Measurements from ENCODE around the gene MLN. TPM values are rescaled to one million over a fixed set of nuclear protein-coding genes. Genes with fewer than 3 reads are reported as not detected.

The MLN gene
- total RNA-seq, 1 experiment from 2014 or later = not detected

- TF ChIP-seq, protein P1, sequence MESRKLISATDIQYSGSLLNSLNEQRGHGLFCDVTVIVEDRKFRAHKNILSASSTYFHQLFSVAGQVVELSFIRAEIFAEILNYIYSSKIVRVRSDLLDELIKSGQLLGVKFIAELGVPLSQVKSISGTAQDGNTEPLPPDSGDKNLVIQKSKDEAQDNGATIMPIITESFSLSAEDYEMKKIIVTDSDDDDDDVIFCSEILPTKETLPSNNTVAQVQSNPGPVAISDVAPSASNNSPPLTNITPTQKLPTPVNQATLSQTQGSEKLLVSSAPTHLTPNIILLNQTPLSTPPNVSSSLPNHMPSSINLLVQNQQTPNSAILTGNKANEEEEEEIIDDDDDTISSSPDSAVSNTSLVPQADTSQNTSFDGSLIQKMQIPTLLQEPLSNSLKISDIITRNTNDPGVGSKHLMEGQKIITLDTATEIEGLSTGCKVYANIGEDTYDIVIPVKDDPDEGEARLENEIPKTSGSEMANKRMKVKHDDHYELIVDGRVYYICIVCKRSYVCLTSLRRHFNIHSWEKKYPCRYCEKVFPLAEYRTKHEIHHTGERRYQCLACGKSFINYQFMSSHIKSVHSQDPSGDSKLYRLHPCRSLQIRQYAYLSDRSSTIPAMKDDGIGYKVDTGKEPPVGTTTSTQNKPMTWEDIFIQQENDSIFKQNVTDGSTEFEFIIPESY (IDR thresholded peaks at IDR 0.05; ENCODE audit: extremely low read depth, insufficient replicate concordance, low read length) = no peak
- TF ChIP-seq SRF (IDR thresholded peaks at IDR 0.05; ENCODE audit: low read depth) (no peak), ZFX (IDR thresholded peaks at IDR 0.05) (no peak), ZNF274 (IDR thresholded peaks at IDR 0.05; ENCODE audit: low read depth, low read length) (no peak), CEBPB (IDR thresholded peaks at IDR 0.05; ENCODE audit: low read depth) (no peak)
- TF ChIP-seq, protein P2, sequence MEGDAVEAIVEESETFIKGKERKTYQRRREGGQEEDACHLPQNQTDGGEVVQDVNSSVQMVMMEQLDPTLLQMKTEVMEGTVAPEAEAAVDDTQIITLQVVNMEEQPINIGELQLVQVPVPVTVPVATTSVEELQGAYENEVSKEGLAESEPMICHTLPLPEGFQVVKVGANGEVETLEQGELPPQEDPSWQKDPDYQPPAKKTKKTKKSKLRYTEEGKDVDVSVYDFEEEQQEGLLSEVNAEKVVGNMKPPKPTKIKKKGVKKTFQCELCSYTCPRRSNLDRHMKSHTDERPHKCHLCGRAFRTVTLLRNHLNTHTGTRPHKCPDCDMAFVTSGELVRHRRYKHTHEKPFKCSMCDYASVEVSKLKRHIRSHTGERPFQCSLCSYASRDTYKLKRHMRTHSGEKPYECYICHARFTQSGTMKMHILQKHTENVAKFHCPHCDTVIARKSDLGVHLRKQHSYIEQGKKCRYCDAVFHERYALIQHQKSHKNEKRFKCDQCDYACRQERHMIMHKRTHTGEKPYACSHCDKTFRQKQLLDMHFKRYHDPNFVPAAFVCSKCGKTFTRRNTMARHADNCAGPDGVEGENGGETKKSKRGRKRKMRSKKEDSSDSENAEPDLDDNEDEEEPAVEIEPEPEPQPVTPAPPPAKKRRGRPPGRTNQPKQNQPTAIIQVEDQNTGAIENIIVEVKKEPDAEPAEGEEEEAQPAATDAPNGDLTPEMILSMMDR (IDR thresholded peaks at IDR 0.05 in 2 of 3, conservative IDR thresholded peaks at IDR 0.05 in 1 of 3; ENCODE audit: borderline replicate concordance in 1 of 3, insufficient read depth in 1 of 3, low read depth in 2 of 3, low read length in 2 of 3) = no peak
Measured at GRCh38 chr6:33850296-33850695, 46.5 kb upstream of the MLN start (continued).

GRCh38 chr6:33849500-33850075 lies 45.8 kb upstream of the MLN start:
- Histone ChIP-seq H3K4me2 (ENCODE audit: low read length) (no peak overlapping the region), H3K27me3 (ENCODE audit: insufficient read depth, low read length) (no peaks in the 10 kb centered on the region), H3K36me3 (ENCODE audit: control insufficient read depth in 1 of 2, insufficient read depth in 2 of 2, low read length in 2 of 2) (no peaks in the 10 kb centered on the region), H2AFZ (ENCODE audit: low read depth, low read length, poor library complexity, severe bottlenecking) (no peak overlapping the region), H3K9me3 (ENCODE audit: control insufficient read depth in 1 of 2, insufficient read depth in 1 of 2, low read depth in 1 of 2, low read length in 2 of 2) (no peaks in the 10 kb centered on the region), H3K9me2 (ENCODE audit: insufficient read depth) (no peaks in the 10 kb centered on the region), H3K27ac (ENCODE audit: low read depth, low read length) (no peak overlapping the region), H3K9ac (ENCODE audit: low read length) (no peak overlapping the region), H3K4me3 (replicated peaks in 1 of 2; ENCODE audit: low read depth in 1 of 2, low read length in 2 of 2) (no peak overlapping the region), H3K79me2 (ENCODE audit: insufficient read depth, low read length) (no peaks in the 10 kb centered on the region), H4K20me1 (ENCODE audit: insufficient read depth) (no peaks in the 10 kb centered on the region), H3K4me1 (ENCODE audit: control insufficient read depth in 1 of 2, insufficient read depth in 2 of 2, low read length in 2 of 2) (peaks cover 0 to 12% of the 10 kb centered on the region in 2 experiments; a peak in 1 of 4 replicates)
- CTCF ChIA-PET = interaction anchor here (1.5 kb wide), 1 partner anchor 178 kb away, joined by 7 read pairs; no protein-coding TSS in a partner anchor
- intact Hi-C loops (cut with micrococcal nuclease) = no loop called here
- POLR2A ChIA-PET = no interaction called here
- RAD21 ChIA-PET (ENCODE audit: low non-redundant PET in 1 of 2, low total read pairs in 2 of 2, uncharacterized antibody in 2 of 2, unreplicated experiment in 2 of 2) = interaction anchor here in 1 of 2 experiments (1.8 kb wide), 1 partner anchor 178 kb away, joined by 4 read pairs; no protein-coding TSS in a partner anchor
- no TSS peak for BruUV-seq (replicated peaks)
- DNase-seq (ENCODE audit: low read depth, low spot score) = no peak
- TF ChIP-seq REST (IDR thresholded peaks at IDR 0.05; ENCODE audit: low read depth) = no peak
- no peak for TF ChIP-seq ZNF274 (IDR thresholded peaks at IDR 0.05; ENCODE audit: low read depth, low read length)
- TF ChIP-seq ATF3 (IDR thresholded peaks at IDR 0.05) = no peak
- TF ChIP-seq ZFX (IDR thresholded peaks at IDR 0.05) = no peak
- ATAC-seq = no peak
